NCI-H1930 (cell line): ENCODE results near the gene PPIL6.

Experiments
- DNase-seq, 2 experiments: peaks; one replicate each; lab custom pipeline; 2025; lab: John Stamatoyannopoulos, UW

Gene PPIL6

GRCh38 chr6:109362102-109362884, 78.1 kb downstream of the PPIL6 start:
- no peak for DNase-seq

GRCh38 chr6:109360791-109361190, 79.6 kb downstream of the PPIL6 start:
- DNase-seq: no peak

- no peak for DNase-seq
These were observed 80.1 kb downstream of the PPIL6 start for GRCh38 chr6:109360281-109360680.

GRCh38 chr6:109359248-109359647, 81.2 kb downstream of the PPIL6 start:
- no peak for DNase-seq

- no peak for DNase-seq
These were observed 82.2 kb downstream of the PPIL6 start for GRCh38 chr6:109358204-109358603.

- DNase-seq: no peak
These were observed 84.2 kb downstream of the PPIL6 start for GRCh38 chr6:109356237-109356636.

GRCh38 chr6:109351231-109352130, 88.9 kb downstream of the PPIL6 start:
- no peak for DNase-seq

- no peak for DNase-seq
These were observed 90.9 kb downstream of the PPIL6 start for GRCh38 chr6:109349419-109349987.

GRCh38 chr6:109348226-109348625, 92.2 kb downstream of the PPIL6 start:
- no peak for DNase-seq

GRCh38 chr6:109347779-109348178, 92.6 kb downstream of the PPIL6 start:
- no peak for DNase-seq

- DNase-seq: no peak
These were observed 94.4 kb downstream of the PPIL6 start for GRCh38 chr6:109345986-109346385.

GRCh38 chr6:109344226-109344625, 96.2 kb downstream of the PPIL6 start:
- DNase-seq: no peak

- no peak for DNase-seq
These were observed 96.9 kb downstream of the PPIL6 start for GRCh38 chr6:109343518-109343917.

GRCh38 chr6:109342911-109343310, 97.5 kb downstream of the PPIL6 start:
- no peak for DNase-seq

- DNase-seq: no peak
These were observed 97.9 kb downstream of the PPIL6 start for GRCh38 chr6:109342506-109342905.

- no peak for DNase-seq
These were observed 99.6 kb downstream of the PPIL6 start for GRCh38 chr6:109340811-109341210.
